Transverse colon (tissue), 4 donors: ENCODE data around the gene PHF5A.

Experiments
- CTCF ChIP-seq, 5 experiments: fragments of 200-600 bp in 3 of 5; fragments of 450-650 bp in 2 of 5; sonication (generic) in 3 of 5; IDR thresholded peaks; 1 replicate in 2 of 5; 2 replicates in 3 of 5; pipeline ENCODE4 v1.5.1; 2016 to 2017; ENCODE audit warnings: antibody characterized with exemption in 5 of 5, inconsistent platforms in 3 of 5, mild to moderate bottlenecking in 2 of 5, moderate library complexity in 1 of 5
- EP300 ChIP-seq: sonication (generic); formaldehyde crosslinking; IDR thresholded peaks from one replicate; pipeline ENCODE4 v1.6.1; 2017; ENCODE audit warnings: antibody characterized with exemption, low read depth
- POLR2A ChIP-seq: fragments of 450-650 bp; IDR thresholded peaks from one replicate; pipeline ENCODE4 v1.6.1; 2016; ENCODE audit warnings: antibody characterized with exemption, mild to moderate bottlenecking, moderate library complexity
- POLR2AphosphoS5 ChIP-seq, 3 donors: sonication (generic); formaldehyde crosslinking; IDR thresholded peaks; one replicate each; pipeline ENCODE4 v1.6.1; 2016; ENCODE audit warnings: antibody characterized with exemption in 3 of 3

DNA sequence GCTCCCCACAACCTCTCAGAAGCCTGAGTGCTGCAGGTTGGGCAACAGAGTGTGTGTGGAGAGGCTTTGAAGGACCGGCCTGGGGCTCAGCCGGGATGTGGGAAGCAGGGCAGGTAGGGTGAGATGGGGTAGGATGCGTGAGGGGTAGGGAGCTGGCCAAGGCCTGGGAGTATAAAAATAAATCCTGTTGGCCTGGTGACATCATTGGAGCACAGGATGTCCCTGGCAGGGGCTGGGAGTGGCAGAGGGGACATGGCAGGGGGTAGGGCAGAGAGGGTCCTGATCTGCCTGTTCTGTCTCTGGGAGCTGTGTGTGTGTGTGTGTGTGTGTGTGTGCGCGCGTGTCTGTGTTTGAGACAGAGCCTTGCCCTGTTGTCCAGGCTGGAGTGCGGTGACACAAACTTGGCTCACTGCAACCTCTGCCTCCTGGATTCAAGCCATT, 58.2 kb downstream of the PHF5A start:
- TF ChIP-seq POLR2A (no peak), CTCF (IDR thresholded peaks at IDR 0.05) (no peak), POLR2AphosphoS5 (IDR thresholded peaks at IDR 0.05) (peak; percentile 7 to 53 (median 23)), EP300 (peak; percentile 87)
